AG04450 (cell line): ENCODE measurements around the gene SLC37A4. TPM values are rescaled to one million over a fixed set of nuclear protein-coding genes. Genes with fewer than 3 reads are reported as not detected.

Source experiments
- CTCF ChIA-PET: fragments of 300-600, 350-600 bp; formaldehyde crosslinking; extraction: SDS; loops from one replicate; lab custom pipeline; 2022; ENCODE audit warnings: antibody characterized with exemption, inconsistent platforms; lab: Charles Lee
- POLR2A ChIA-PET: fragments of 350-600 bp; formaldehyde crosslinking; extraction: SDS; loops from one replicate; lab custom pipeline; 2021; ENCODE audit warnings: antibody characterized with exemption, inconsistent platforms; lab: Yijun Ruan, JAX
- DNase-seq: peaks from one replicate; pipeline ENCODE4 v3.0.0-alpha.2; 2011; ENCODE audit warnings: low read depth, low spot score
- H3K27ac ChIP-seq: one replicate; pipeline ENCODE4 v1.5.1; 2012; ENCODE audit warnings: low read depth, low read length, control low read depth
- H3K27me3 ChIP-seq: one replicate; pipeline ENCODE4 v1.6.0; 2012; ENCODE audit warnings: low read length; ENCODE audit not compliant: control insufficient read depth, insufficient read depth
- H3K4me3 ChIP-seq: 2 replicates; pipeline ENCODE4 v1.5.1; 2011; ENCODE audit warnings: mild to moderate bottlenecking, low read depth, low read length, control low read depth
- H3K9me3 ChIP-seq: 2 replicates; pipeline ENCODE4 v1.5.1; 2012; ENCODE audit warnings: low read length; ENCODE audit not compliant: control insufficient read depth, insufficient read depth
- CTCF ChIP-seq: IDR thresholded peaks from 2 replicates; pipeline ENCODE4 v1.5.1; 2011; ENCODE audit warnings: low read depth, low read length, control low read depth, inconsistent platforms
- polyA plus RNA-seq: library from polyadenylated mRNA; depleted of rRNA; stranded (reverse); fragments of >200 nt; gene quantifications from 2 replicates; pipeline ENCODE4 v1.2.3, GENCODE V29; 2011

The SLC37A4 gene
- polyA plus RNA-seq, 1 experiment = 14.9 TPM

GRCh38 chr11:119025978-119026766, 4.5 kb downstream of the SLC37A4 start:
- no peaks in the 10 kb centered on the region for H3K27me3 ChIP-seq
- no peak for TF ChIP-seq CTCF
- ChIA-PET CTCF (no interaction called here), POLR2A (interaction anchor here (0.6 kb wide), 1 partner anchor 76 kb away, joined by 5 read pairs; the partner anchor contains the start of gene DPAGT1)
- no peaks in the 10 kb centered on the region; the same call in 1 of the 2 replicates for H3K9me3 ChIP-seq
- no peak overlapping the region for H3K27ac ChIP-seq
- no peak for DNase-seq
- H3K4me3 ChIP-seq = no peak overlapping the region

- Histone ChIP-seq H3K4me3 (no peak overlapping the region), H3K27ac (no peak overlapping the region), H3K9me3 (no peaks in the 10 kb centered on the region; the same call in 1 of the 2 replicates), H3K27me3 (no peaks in the 10 kb centered on the region)
- ChIA-PET CTCF (no interaction called here), POLR2A (no interaction called here)
- no peak for TF ChIP-seq CTCF
- no peak for DNase-seq
Observed at GRCh38 chr11:119025541-119025940, 5.1 kb downstream of the SLC37A4 start.

- no peak for DNase-seq
- ChIA-PET CTCF (no interaction called here), POLR2A (no interaction called here)
- Histone ChIP-seq H3K4me3 (no peak overlapping the region), H3K27ac (no peak overlapping the region), H3K27me3 (no peaks in the 10 kb centered on the region), H3K9me3 (no peaks in the 10 kb centered on the region)
- TF ChIP-seq CTCF = no peak
Observed at GRCh38 chr11:119025099-119025473, 5.6 kb downstream of the SLC37A4 start.

- ChIA-PET POLR2A (interaction anchor here (0.8 kb wide), 1 partner anchor 416 kb away, joined by 3 read pairs; no protein-coding TSS in a partner anchor), CTCF (no interaction called here)
- no peak for TF ChIP-seq CTCF
- Histone ChIP-seq H3K27ac (no peak overlapping the region), H3K27me3 (no peaks in the 10 kb centered on the region), H3K4me3 (no peak overlapping the region), H3K9me3 (no peaks in the 10 kb centered on the region)
- no peak for DNase-seq
Observed at GRCh38 chr11:119024430-119025098, 6.1 kb downstream of the SLC37A4 start.

GRCh38 chr11:119023741-119024140, 6.9 kb downstream of the SLC37A4 start:
- Histone ChIP-seq H3K4me3 (no peak overlapping the region), H3K27me3 (no peaks in the 10 kb centered on the region), H3K27ac (no peak overlapping the region), H3K9me3 (no peaks in the 10 kb centered on the region)
- no peak for TF ChIP-seq CTCF
- no peak for DNase-seq
- ChIA-PET POLR2A (interaction anchor here (0.8 kb wide), 1 partner anchor 415 kb away, joined by 3 read pairs; no protein-coding TSS in a partner anchor), CTCF (no interaction called here)
